HepG2 (cell line): ENCODE measurements around the gene MIDN. TPM values are rescaled to one million over a fixed set of nuclear protein-coding genes. Genes with fewer than 3 reads are reported as not detected.
A peak's percentile ranks its signal among the peaks of the same experiment; 100 is the strongest.

Experiments
- CC2D1A ChIP-seq: sonication (generic); formaldehyde crosslinking; IDR thresholded peaks from 2 replicates; pipeline ENCODE4 v1.8.1; 2023; ENCODE audit warnings: mild to moderate bottlenecking, missing genetic modification reagents
- SRY ChIP-seq: sonication (generic); formaldehyde crosslinking; IDR thresholded peaks from 2 replicates; pipeline ENCODE4 v1.8.0; 2022; ENCODE audit warnings: mild to moderate bottlenecking, missing genetic modification reagents
- ZBTB3 ChIP-seq: sonication (generic); formaldehyde crosslinking; IDR thresholded peaks from 2 replicates; pipeline ENCODE4 v1.4.0; 2020; ENCODE audit warnings: low read depth, mild to moderate bottlenecking, moderate library complexity, missing genetic modification reagents, borderline replicate concordance
- ZIK1 ChIP-seq: sonication (generic); formaldehyde crosslinking; IDR thresholded peaks from 2 replicates; pipeline ENCODE4 v1.5.0; 2020; ENCODE audit warnings: mild to moderate bottlenecking, low read depth, missing genetic modification reagents, borderline replicate concordance
- ZNF670 ChIP-seq: sonication (generic); formaldehyde crosslinking; IDR thresholded peaks from 2 replicates; pipeline ENCODE4 v1.8.0; 2022; ENCODE audit warnings: mild to moderate bottlenecking, missing genetic modification reagents, borderline replicate concordance
- polyA plus RNA-seq, 8 experiments: library from polyadenylated mRNA; depleted of rRNA in 3 of 8; stranded (reverse) in 7 of 8; unstranded in 1 of 8; fragments of >200 nt; fragmentation: Illumina TruSeq in 4 of 8; extraction: Trizol in 4 of 8; gene quantifications; 2 replicates each; pipeline versions ENCODE4 v1.2.1 to v1.2.3, GENCODE V29; 2011 to 2016; ENCODE audit warnings: low read depth in 4 of 8, missing spikeins in 1 of 8, mixed read lengths in 1 of 8; ENCODE audit not compliant: insufficient read depth in 1 of 8
- total RNA-seq, 5 experiments: library from RNA; depleted of rRNA; stranded (reverse); fragments of >200 nt; fragmentation: Illumina TruSeq; extraction: Trizol; gene quantifications; 2 replicates each; pipeline ENCODE4 v1.2.3, GENCODE V29; 2016; ENCODE audit warnings: low read depth in 1 of 5
- TF ChIP-seq, protein P1 (sequence below): sonication (generic); formaldehyde crosslinking; IDR thresholded peaks from 2 replicates; pipeline ENCODE4 v1.5.0; 2020; ENCODE audit warnings: mild to moderate bottlenecking, missing genetic modification reagents, borderline replicate concordance
- TF ChIP-seq, protein P2 (sequence below): sonication (generic); formaldehyde crosslinking; IDR thresholded peaks from 2 replicates; pipeline ENCODE4 v1.5.1; 2020; ENCODE audit warnings: mild to moderate bottlenecking, missing genetic modification reagents, borderline replicate concordance
- TF ChIP-seq, protein P3 (sequence below): sonication (generic); formaldehyde crosslinking; IDR thresholded peaks from 2 replicates; pipeline ENCODE4 v1.4.0; 2020; ENCODE audit warnings: missing genetic modification reagents
- TF ChIP-seq, protein P4 (sequence below): conservative IDR thresholded peaks from 2 replicates; pipeline ENCODE4 v1.6.1; 2018; ENCODE audit warnings: missing genetic modification reagents
- TF ChIP-seq, protein P5 (sequence below): sonication (generic); formaldehyde crosslinking; IDR thresholded peaks from 2 replicates; pipeline ENCODE4 v1.4.0; 2020; ENCODE audit warnings: mild to moderate bottlenecking, missing genetic modification reagents
- TF ChIP-seq, protein P6 (sequence below): sonication (generic); formaldehyde crosslinking; IDR thresholded peaks from 2 replicates; pipeline ENCODE4 v1.5.1; 2020; ENCODE audit warnings: mild to moderate bottlenecking, moderate library complexity, missing genetic modification reagents

Gene MIDN
- total and polyA plus RNA-seq, 2 of the 13 experiments (the other 11 are each of a cell fraction or from before 2014, with no cell fraction given), result 8.4 to 18.0 TPM

DNA sequence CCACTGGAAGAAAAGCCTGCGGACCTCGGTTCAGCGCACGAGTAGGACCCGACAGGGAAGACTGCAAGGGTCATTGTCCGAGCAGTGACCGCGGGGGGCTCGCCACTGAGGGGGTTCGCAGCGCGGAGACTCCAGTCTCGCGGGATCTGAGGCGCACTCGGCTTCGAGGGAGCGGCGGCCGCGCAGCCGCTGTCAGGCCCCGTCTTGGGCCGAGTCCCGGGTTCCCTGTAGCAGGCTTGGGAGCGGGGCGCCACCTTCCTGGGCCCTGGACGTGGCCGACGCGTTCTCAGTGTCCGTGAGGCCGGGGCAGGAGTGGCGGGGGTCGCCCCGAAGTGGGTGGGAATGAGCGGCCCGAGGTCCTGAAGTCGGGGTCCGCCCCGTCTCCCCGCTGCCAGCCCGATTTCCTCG, 26.5 kb downstream of the MIDN start (continued):
- TF ChIP-seq, protein P1, sequence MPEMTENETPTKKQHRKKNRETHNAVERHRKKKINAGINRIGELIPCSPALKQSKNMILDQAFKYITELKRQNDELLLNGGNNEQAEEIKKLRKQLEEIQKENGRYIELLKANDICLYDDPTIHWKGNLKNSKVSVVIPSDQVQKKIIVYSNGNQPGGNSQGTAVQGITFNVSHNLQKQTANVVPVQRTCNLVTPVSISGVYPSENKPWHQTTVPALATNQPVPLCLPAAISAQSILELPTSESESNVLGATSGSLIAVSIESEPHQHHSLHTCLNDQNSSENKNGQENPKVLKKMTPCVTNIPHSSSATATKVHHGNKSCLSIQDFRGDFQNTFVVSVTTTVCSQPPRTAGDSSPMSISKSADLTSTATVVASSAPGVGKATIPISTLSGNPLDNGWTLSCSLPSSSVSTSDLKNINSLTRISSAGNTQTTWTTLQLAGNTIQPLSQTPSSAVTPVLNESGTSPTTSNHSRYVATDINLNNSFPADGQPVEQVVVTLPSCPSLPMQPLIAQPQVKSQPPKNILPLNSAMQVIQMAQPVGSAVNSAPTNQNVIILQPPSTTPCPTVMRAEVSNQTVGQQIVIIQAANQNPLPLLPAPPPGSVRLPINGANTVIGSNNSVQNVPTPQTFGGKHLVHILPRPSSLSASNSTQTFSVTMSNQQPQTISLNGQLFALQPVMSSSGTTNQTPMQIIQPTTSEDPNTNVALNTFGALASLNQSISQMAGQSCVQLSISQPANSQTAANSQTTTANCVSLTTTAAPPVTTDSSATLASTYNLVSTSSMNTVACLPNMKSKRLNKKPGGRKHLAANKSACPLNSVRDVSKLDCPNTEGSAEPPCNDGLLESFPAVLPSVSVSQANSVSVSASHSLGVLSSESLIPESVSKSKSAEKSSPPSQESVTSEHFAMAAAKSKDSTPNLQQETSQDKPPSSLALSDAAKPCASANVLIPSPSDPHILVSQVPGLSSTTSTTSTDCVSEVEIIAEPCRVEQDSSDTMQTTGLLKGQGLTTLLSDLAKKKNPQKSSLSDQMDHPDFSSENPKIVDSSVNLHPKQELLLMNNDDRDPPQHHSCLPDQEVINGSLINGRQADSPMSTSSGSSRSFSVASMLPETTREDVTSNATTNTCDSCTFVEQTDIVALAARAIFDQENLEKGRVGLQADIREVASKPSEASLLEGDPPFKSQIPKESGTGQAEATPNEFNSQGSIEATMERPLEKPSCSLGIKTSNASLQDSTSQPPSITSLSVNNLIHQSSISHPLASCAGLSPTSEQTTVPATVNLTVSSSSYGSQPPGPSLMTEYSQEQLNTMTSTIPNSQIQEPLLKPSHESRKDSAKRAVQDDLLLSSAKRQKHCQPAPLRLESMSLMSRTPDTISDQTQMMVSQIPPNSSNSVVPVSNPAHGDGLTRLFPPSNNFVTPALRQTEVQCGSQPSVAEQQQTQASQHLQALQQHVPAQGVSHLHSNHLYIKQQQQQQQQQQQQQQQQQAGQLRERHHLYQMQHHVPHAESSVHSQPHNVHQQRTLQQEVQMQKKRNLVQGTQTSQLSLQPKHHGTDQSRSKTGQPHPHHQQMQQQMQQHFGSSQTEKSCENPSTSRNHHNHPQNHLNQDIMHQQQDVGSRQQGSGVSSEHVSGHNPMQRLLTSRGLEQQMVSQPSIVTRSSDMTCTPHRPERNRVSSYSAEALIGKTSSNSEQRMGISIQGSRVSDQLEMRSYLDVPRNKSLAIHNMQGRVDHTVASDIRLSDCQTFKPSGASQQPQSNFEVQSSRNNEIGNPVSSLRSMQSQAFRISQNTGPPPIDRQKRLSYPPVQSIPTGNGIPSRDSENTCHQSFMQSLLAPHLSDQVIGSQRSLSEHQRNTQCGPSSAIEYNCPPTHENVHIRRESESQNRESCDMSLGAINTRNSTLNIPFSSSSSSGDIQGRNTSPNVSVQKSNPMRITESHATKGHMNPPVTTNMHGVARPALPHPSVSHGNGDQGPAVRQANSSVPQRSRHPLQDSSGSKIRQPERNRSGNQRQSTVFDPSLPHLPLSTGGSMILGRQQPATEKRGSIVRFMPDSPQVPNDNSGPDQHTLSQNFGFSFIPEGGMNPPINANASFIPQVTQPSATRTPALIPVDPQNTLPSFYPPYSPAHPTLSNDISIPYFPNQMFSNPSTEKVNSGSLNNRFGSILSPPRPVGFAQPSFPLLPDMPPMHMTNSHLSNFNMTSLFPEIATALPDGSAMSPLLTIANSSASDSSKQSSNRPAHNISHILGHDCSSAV (CRISPR knock-in tag), result no peak
- TF ChIP-seq ZIK1 (CRISPR knock-in tag) (no peak), SRY (CRISPR knock-in tag) (no peak), ZBTB3 (CRISPR knock-in tag) (no peak), CC2D1A (CRISPR knock-in tag) (no peak), ZNF670 (no peak)
- TF ChIP-seq, protein P2, sequence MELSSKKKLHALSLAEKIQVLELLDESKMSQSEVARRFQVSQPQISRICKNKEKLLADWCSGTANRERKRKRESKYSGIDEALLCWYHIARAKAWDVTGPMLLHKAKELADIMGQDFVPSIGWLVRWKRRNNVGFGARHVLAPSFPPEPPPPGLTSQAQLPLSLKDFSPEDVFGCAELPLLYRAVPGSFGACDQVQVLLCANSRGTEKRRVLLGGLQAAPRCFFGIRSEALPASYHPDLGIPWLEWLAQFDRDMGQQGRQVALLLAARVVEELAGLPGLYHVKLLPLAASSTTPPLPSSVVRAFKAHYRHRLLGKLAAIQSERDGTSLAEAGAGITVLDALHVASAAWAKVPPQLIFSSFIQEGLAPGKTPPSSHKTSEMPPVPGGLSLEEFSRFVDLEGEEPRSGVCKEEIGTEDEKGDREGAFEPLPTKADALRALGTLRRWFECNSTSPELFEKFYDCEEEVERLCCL, result no peak
- TF ChIP-seq, protein P3, sequence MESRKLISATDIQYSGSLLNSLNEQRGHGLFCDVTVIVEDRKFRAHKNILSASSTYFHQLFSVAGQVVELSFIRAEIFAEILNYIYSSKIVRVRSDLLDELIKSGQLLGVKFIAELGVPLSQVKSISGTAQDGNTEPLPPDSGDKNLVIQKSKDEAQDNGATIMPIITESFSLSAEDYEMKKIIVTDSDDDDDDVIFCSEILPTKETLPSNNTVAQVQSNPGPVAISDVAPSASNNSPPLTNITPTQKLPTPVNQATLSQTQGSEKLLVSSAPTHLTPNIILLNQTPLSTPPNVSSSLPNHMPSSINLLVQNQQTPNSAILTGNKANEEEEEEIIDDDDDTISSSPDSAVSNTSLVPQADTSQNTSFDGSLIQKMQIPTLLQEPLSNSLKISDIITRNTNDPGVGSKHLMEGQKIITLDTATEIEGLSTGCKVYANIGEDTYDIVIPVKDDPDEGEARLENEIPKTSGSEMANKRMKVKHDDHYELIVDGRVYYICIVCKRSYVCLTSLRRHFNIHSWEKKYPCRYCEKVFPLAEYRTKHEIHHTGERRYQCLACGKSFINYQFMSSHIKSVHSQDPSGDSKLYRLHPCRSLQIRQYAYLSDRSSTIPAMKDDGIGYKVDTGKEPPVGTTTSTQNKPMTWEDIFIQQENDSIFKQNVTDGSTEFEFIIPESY (CRISPR knock-in tag), result peak; percentile 84
- TF ChIP-seq, protein P4, sequence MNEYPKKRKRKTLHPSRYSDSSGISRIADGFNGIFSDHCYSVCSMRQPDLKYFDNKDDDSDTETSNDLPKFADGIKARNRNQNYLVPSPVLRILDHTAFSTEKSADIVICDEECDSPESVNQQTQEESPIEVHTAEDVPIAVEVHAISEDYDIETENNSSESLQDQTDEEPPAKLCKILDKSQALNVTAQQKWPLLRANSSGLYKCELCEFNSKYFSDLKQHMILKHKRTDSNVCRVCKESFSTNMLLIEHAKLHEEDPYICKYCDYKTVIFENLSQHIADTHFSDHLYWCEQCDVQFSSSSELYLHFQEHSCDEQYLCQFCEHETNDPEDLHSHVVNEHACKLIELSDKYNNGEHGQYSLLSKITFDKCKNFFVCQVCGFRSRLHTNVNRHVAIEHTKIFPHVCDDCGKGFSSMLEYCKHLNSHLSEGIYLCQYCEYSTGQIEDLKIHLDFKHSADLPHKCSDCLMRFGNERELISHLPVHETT, result no peak
- TF ChIP-seq, protein P5, sequence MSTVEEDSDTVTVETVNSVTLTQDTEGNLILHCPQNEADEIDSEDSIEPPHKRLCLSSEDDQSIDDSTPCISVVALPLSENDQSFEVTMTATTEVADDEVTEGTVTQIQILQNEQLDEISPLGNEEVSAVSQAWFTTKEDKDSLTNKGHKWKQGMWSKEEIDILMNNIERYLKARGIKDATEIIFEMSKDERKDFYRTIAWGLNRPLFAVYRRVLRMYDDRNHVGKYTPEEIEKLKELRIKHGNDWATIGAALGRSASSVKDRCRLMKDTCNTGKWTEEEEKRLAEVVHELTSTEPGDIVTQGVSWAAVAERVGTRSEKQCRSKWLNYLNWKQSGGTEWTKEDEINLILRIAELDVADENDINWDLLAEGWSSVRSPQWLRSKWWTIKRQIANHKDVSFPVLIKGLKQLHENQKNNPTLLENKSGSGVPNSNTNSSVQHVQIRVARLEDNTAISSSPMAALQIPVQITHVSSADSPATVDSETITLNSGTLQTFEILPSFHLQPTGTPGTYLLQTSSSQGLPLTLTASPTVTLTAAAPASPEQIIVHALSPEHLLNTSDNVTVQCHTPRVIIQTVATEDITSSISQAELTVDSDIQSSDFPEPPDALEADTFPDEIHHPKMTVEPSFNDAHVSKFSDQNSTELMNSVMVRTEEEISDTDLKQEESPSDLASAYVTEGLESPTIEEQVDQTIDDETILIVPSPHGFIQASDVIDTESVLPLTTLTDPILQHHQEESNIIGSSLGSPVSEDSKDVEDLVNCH, result no peak
- TF ChIP-seq, protein P6, sequence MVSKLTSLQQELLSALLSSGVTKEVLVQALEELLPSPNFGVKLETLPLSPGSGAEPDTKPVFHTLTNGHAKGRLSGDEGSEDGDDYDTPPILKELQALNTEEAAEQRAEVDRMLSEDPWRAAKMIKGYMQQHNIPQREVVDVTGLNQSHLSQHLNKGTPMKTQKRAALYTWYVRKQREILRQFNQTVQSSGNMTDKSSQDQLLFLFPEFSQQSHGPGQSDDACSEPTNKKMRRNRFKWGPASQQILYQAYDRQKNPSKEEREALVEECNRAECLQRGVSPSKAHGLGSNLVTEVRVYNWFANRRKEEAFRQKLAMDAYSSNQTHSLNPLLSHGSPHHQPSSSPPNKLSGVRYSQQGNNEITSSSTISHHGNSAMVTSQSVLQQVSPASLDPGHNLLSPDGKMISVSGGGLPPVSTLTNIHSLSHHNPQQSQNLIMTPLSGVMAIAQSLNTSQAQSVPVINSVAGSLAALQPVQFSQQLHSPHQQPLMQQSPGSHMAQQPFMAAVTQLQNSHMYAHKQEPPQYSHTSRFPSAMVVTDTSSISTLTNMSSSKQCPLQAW, result peak; percentile 78
